Osteoblast (primary cell): ENCODE measurements around the gene ZNRF4. TPM values are rescaled to one million over a fixed set of nuclear protein-coding genes. Genes with fewer than 3 reads are reported as not detected.
A peak's percentile ranks its signal among the peaks of the same experiment; 100 is the strongest.

Experiments
- DNase-seq: peaks from one replicate; pipeline ENCODE4 v3.0.0; 2011; ENCODE audit warnings: low spot score, mixed read lengths; ENCODE audit not compliant: insufficient read length; ENCODE audit errors: missing footprints
- H2AFZ ChIP-seq: 2 replicates; pipeline ENCODE4 v1.6.0; 2011; ENCODE audit warnings: mild to moderate bottlenecking, low read length
- H3K27ac ChIP-seq: 2 replicates; pipeline ENCODE4 v1.5.1; 2011; ENCODE audit warnings: mild to moderate bottlenecking, low read depth, low read length, moderate library complexity
- H3K27me3 ChIP-seq: 2 replicates; pipeline ENCODE4 v1.6.0; 2012; ENCODE audit warnings: mild to moderate bottlenecking, control low read depth, inconsistent platforms, low read length, moderate library complexity; ENCODE audit not compliant: insufficient read depth
- H3K36me3 ChIP-seq: 2 replicates; pipeline ENCODE4 v1.5.1; 2011; ENCODE audit warnings: mild to moderate bottlenecking, low read length, control low read depth, moderate library complexity; ENCODE audit not compliant: insufficient read depth
- H3K4me1 ChIP-seq: 2 replicates; pipeline ENCODE4 v1.5.1; 2011; ENCODE audit warnings: mild to moderate bottlenecking, low read length, control low read depth, moderate library complexity; ENCODE audit not compliant: insufficient read depth
- H3K4me2 ChIP-seq: 2 replicates; pipeline ENCODE4 v1.6.0; 2011; ENCODE audit warnings: mild to moderate bottlenecking, low read length; ENCODE audit not compliant: insufficient read depth
- H3K4me3 ChIP-seq: fragments of 200-600 bp; sonication (generic); 3 replicates; pipeline ENCODE4 v1.5.1; 2012; ENCODE audit warnings: mild to moderate bottlenecking, low read length, inconsistent platforms; ENCODE audit not compliant: insufficient read depth
- H3K79me2 ChIP-seq: 2 replicates; pipeline ENCODE4 v1.6.0; 2012; ENCODE audit warnings: mild to moderate bottlenecking, low read length, control low read depth, inconsistent platforms; ENCODE audit not compliant: insufficient read depth
- H3K9me3 ChIP-seq: 2 replicates; pipeline ENCODE4 v1.5.1; 2011; ENCODE audit warnings: low read depth, low read length, control low read depth
- H4K20me1 ChIP-seq: 2 replicates; pipeline ENCODE4 v1.6.0; 2012; ENCODE audit warnings: mild to moderate bottlenecking, low read length, control low read depth; ENCODE audit not compliant: insufficient read depth
- CTCF ChIP-seq: IDR thresholded peaks from 2 replicates; pipeline ENCODE4 v1.5.1; 2011; ENCODE audit warnings: mild to moderate bottlenecking, low read depth, low read length, moderate library complexity; ENCODE audit errors: extremely low read depth
- total RNA-seq: library from RNA; depleted of rRNA; stranded (reverse); fragments of >200 nt; gene quantifications from 2 replicates; pipeline ENCODE4 v1.2.3, GENCODE V29; 2012

The ZNRF4 gene
- total RNA-seq, 1 donor = not detected

- no peaks in the 10 kb centered on the region for H3K79me2 ChIP-seq
- TF ChIP-seq CTCF = no peak
- peak; percentile 64 for DNase-seq
- peaks cover 19% of the 10 kb centered on the region for H3K4me1 ChIP-seq
- H4K20me1 ChIP-seq = no peaks in the 10 kb centered on the region
- no peak overlapping the region for H3K4me3 ChIP-seq
- H3K36me3 ChIP-seq = no peaks in the 10 kb centered on the region
- H2AFZ ChIP-seq = no peak overlapping the region
- H3K27ac ChIP-seq = peak overlapping the region; percentile 78
- H3K9me3 ChIP-seq = no peaks in the 10 kb centered on the region
- no peaks in the 10 kb centered on the region for H3K27me3 ChIP-seq
- H3K4me2 ChIP-seq = peak overlapping the region; percentile 62
Observed at GRCh38 chr19:5434351-5434917, 20.8 kb upstream of the ZNRF4 start.

GRCh38 chr19:5434970-5435641 lies 20.1 kb upstream of the ZNRF4 start:
- peaks cover 19% of the 10 kb centered on the region for H3K4me1 ChIP-seq
- H4K20me1 ChIP-seq = no peaks in the 10 kb centered on the region
- no peaks in the 10 kb centered on the region for H3K36me3 ChIP-seq
- peak; percentile 97 for DNase-seq
- H3K27ac ChIP-seq = peak overlapping the region; percentile 78
- H3K79me2 ChIP-seq = no peaks in the 10 kb centered on the region
- H3K4me3 ChIP-seq = peak overlapping the region; percentile 25
- TF ChIP-seq CTCF = no peak
- H3K9me3 ChIP-seq = no peaks in the 10 kb centered on the region
- H3K4me2 ChIP-seq = peak overlapping the region; percentile 62
- no peaks in the 10 kb centered on the region for H3K27me3 ChIP-seq
- no peak overlapping the region for H2AFZ ChIP-seq

GRCh38 chr19:5435642-5436017 lies 19.6 kb upstream of the ZNRF4 start:
- no peak for DNase-seq
- Histone ChIP-seq H3K4me3 (peak overlapping the region; percentile 25), H2AFZ (peak overlapping the region; percentile 46), H3K36me3 (no peaks in the 10 kb centered on the region), H4K20me1 (no peaks in the 10 kb centered on the region), H3K27me3 (no peaks in the 10 kb centered on the region), H3K4me1 (peaks cover 19% of the 10 kb centered on the region), H3K9me3 (no peaks in the 10 kb centered on the region), H3K27ac (peak overlapping the region; percentile 78), H3K79me2 (no peaks in the 10 kb centered on the region), H3K4me2 (peak overlapping the region; percentile 62)
- TF ChIP-seq CTCF = no peak

GRCh38 chr19:5436106-5436947 lies 18.9 kb upstream of the ZNRF4 start:
- Histone ChIP-seq H3K27ac (no peak overlapping the region), H3K36me3 (no peaks in the 10 kb centered on the region), H4K20me1 (no peaks in the 10 kb centered on the region), H3K4me3 (peak overlapping the region; percentile 35), H3K27me3 (peaks cover 5% of the 10 kb centered on the region), H3K4me2 (peak overlapping the region; percentile 52), H3K4me1 (peaks cover 19% of the 10 kb centered on the region), H3K79me2 (no peaks in the 10 kb centered on the region), H2AFZ (peak overlapping the region; percentile 46), H3K9me3 (no peaks in the 10 kb centered on the region)
- peak; percentile 97 for DNase-seq
- no peak for TF ChIP-seq CTCF
